HG02870 (cell line): ENCODE results near the gene MYH10.

Experiments
- ATAC-seq: cut with Tn5 transposase; IDR thresholded peaks from one replicate; pipeline ENCODE4 v1.9.1; 2021; ENCODE audit warnings: mild to moderate bottlenecking, moderate library complexity; ENCODE audit not compliant: unreplicated experiment

MYH10 gene

DNA sequence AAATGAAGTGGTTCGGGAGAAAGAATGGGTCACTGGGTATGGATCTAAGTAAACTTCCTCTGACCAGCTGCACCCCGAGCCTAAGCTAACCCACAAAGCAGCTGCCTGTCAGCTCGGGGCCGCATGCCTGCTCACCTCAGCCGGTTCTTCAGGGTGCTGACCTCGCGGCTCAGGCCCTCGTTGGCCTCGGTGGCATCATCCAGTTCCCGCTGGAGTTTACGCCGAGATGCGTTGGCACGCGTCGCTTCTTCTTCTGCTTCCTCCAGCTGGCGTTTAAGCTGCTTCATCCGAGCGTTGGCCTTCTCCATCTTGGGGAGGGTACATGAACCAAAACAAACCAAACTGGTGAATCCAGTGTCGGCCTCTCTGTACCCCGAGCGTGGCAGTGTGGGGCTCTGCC lies 153.8 kb downstream of the MYH10 start:
- no peak for ATAC-seq

DNA sequence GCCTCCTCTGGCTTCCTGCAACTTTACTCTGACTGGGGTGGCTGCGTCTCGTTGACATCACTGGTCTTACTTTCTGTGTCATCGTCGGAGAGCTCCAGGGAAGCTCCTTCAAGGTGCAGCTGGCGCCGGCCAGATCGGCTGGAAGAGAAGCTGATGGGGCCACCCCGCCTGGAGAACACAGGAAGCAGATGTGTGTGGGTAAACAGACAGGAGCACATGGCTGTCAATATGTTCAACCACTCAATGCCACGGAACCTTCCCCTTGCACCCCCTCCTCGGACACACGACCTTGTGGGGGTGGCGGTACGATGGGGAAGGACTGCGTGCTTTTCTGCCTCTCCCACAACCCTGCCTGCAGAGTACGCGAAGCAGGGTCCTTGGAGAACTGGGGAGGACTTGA lies 154.7 kb downstream of the MYH10 start:
- ATAC-seq, result no peak

GRCh38 chr17:8475227-8475626 lies 155.3 kb downstream of the MYH10 start:
- no peak for ATAC-seq

DNA sequence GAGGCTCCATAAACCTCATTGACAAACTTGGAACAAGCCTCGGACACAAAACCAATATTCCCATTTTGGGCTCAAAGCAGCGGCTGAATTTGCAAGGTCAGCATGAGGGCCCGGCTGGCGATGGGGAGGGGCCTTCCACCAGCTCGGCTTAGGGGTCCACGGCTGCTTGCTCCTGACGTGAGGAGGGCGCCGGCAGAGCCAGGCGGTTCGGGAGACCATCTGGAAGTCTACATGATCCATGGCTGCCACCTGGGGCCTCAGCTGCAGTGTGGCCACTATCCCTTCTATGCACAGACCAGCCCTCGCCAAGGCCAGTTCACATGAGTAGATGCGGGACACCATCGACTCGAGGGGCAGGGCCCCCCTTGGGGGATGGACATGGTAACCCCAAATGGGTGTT lies 155.7 kb downstream of the MYH10 start:
- no peak for ATAC-seq

- ATAC-seq, result no peak
Observed at GRCh38 chr17:8473451-8474192, 156.9 kb downstream of the MYH10 start.

GRCh38 chr17:8472663-8473062 lies 157.9 kb downstream of the MYH10 start:
- no peak for ATAC-seq

GRCh38 chr17:8470447-8471047 lies 160.0 kb downstream of the MYH10 start:
- no peak for ATAC-seq

GRCh38 chr17:8469964-8470363 lies 160.6 kb downstream of the MYH10 start:
- ATAC-seq, result no peak

GRCh38 chr17:8468980-8469379 lies 161.5 kb downstream of the MYH10 start:
- ATAC-seq, result no peak

- no peak for ATAC-seq
Observed at GRCh38 chr17:8468127-8468526, 162.4 kb downstream of the MYH10 start.

DNA sequence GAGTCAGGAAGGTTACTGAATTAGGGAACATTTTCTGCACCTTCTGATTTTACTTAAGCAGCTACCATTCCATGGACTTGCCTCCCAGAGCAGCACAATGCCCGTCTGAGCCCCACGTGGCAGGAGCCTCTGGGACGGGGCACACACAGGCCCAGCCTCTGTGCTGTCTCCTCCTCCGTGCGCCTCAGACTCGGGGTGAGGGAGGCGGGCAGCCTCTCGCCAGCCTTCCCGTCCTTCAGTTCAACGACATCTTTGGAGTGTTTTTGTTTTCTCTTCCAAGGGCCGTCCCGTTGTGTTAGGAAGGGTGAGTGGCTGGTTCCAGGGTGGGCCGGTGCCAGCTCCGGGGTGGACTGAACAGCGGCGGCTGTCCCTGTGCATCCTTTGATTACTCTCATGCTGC lies 163.0 kb downstream of the MYH10 start:
- no peak for ATAC-seq

DNA sequence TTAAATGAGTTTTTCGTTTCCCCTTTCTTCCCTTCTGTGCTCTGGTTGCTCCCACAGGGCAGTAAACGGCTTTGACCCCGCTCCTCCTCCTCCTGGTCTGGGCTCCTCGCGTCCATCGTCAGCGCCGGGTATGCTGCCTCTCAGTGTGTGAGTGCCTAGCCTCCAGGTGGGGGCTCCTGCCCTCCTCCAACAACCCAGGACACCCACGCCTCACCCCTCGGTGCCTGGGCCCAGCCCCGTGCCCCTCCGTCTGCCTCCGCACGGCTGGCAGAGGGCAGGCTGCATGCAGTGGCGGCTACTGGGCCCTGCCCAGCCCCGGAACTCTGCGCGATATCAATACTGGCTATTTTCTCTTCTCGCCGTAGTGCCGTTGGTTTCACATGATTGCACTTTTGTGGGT lies 163.7 kb downstream of the MYH10 start:
- no peak for ATAC-seq

GRCh38 chr17:8466456-8466855 lies 164.1 kb downstream of the MYH10 start:
- ATAC-seq, result no peak

DNA sequence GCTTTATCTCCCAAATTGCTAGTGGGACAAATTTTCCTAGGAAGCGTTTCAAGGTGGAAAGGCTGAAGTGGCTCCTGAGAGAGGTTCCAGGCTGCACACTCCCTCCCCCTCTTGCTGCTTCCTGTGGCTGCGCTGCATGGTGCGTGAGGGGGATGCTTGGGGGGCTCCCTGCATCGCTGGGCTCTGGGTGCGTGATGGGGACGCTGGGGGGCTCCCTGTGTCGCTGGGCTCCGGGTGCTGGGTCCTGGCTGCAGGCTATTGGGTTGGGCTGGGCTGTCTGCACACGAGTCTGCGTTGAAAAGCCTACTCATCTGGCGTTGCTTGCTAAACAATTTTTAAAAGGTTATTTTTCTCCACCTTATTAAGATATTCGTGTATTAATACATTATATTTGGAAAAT lies 164.8 kb downstream of the MYH10 start:
- ATAC-seq, result no peak

- ATAC-seq, result no peak
Observed at GRCh38 chr17:8465356-8465755, 165.2 kb downstream of the MYH10 start.

GRCh38 chr17:8464941-8465340 lies 165.6 kb downstream of the MYH10 start:
- ATAC-seq, result no peak

GRCh38 chr17:8463099-8463498 lies 167.4 kb downstream of the MYH10 start:
- ATAC-seq, result no peak

DNA sequence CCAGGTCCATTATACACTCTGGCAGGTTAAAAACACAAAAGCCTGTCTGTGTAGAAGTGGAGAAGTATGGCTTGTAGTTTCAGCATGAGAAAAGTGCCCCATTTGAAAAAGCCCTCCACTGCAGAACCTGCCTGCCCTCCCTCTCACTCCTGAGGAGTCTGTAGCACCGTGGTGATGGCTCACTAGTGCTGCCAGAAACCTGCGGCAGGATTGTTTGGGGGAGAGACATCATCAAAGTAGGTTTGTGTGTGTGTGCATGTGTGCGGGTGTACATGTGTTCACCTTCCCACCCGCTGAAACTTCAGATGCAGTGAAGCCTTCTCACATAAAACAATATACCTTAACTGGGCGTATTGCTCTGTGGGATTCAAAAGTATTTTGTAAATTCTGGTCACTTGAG lies 168.0 kb downstream of the MYH10 start:
- ATAC-seq, result no peak

GRCh38 chr17:8459831-8460230 lies 170.7 kb downstream of the MYH10 start:
- no peak for ATAC-seq

- ATAC-seq, result no peak
Observed at GRCh38 chr17:8459107-8459506, 171.4 kb downstream of the MYH10 start.

DNA sequence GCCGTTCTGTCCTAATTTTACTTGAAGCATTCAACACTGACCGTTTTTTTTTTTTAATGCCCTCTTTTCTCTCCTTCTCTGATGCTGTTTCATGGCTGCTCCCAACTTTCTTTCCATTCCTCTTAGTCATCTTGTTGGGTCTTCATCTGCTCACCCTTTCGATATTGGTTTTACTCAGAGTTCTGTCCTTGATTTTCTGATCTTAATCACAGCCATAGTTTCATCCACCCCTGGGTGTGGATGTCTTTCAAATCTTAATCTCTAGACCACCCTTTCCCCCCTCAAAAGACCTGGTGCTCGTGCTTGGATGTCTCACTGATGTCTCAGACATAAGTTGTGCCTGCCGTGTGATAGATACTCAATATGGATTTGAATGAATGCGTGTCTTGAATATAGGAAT lies 172.4 kb downstream of the MYH10 start:
- ATAC-seq, result no peak

DNA sequence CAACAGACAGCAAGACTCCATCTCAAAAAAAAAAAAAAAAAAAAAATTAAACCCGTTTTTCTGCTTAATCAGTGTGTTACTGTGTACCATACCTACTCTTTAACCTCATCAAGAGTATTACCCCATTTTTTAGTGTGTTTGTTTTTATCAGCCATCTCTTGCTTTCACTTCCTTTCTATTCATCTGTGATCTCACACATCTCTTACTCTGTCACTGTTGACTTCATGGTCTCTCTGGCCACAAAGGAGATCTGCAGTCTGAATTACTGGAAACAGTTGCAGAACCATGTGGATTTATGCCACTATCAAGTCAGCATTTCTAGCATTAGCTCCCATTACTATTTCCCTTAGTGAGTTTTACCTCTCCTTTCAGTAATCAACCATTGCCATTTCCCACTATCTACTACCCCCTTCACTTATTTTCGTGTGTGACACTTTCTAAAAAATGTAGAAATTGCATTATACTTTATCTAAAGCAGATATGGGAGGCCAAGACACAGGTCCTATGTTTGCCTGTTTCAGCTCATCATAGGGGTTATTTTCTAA lies 174.8 kb downstream of the MYH10 start:
- no peak for ATAC-seq

DNA sequence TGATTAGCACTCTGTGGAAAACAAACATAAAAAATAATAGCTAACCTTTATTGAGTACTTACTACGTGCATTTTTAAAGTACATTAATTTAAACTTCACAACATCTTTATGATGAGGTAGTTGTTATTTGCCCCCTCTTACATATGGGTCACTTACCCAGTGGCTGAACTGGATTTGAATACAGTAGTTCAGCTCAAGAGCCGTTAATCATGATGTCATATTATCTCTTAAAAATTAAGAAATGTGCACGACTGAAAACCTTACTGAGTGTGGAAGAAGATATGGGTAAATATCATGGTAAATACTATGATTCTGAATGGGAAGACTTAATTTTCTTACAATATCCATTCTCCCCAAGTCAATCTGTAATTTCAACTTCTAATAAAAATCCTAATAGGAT lies 177.2 kb downstream of the MYH10 start:
- ATAC-seq, result no peak
